Aorta (tissue), 5 donors: ENCODE data around the gene PELI2. TPM values are rescaled to one million over a fixed set of nuclear protein-coding genes. Genes with fewer than 3 reads are reported as not detected.
"Not testable (repeated sequence)": the region's sequence is repeated elsewhere in the genome, so short reads cannot be mapped to it uniquely, and the experiment has no call there.

ENCODE experiments used
- ATAC-seq: fragments of 200-7000 bp; cut with Tn5 transposase; one replicate; pipeline ENCODE4 v1.9.1; 2022; ENCODE audit warnings: moderate library complexity; ENCODE audit not compliant: low FRiP score
- DNase-seq, 2 donors: peaks; one replicate each; pipeline ENCODE4 v3.0.0-alpha.2; 2020
- H3K27ac ChIP-seq, 2 donors: one replicate each; pipeline ENCODE4 v1.5.1; 2013; ENCODE audit warnings: low read length in 2 of 2, mild to moderate bottlenecking in 2 of 2, moderate library complexity in 2 of 2, control low read depth in 1 of 2, inconsistent platforms in 1 of 2, low read depth in 1 of 2
- H3K27me3 ChIP-seq, 2 donors: one replicate each; pipeline ENCODE4 v1.6.1; 2013; ENCODE audit warnings: control low read depth in 1 of 2, low read length in 1 of 2, mild to moderate bottlenecking in 1 of 2, moderate library complexity in 1 of 2; ENCODE audit not compliant: insufficient read depth in 2 of 2, control insufficient read depth in 1 of 2
- H3K36me3 ChIP-seq, 2 donors: one replicate each; pipeline ENCODE4 v1.6.1; 2013; ENCODE audit warnings: control low read depth in 1 of 2, low read length in 1 of 2, mild to moderate bottlenecking in 1 of 2; ENCODE audit not compliant: insufficient read depth in 2 of 2, control insufficient read depth in 1 of 2
- H3K4me1 ChIP-seq, 2 donors: one replicate each; pipeline ENCODE4 v1.6.1; 2013; ENCODE audit warnings: low read length in 2 of 2, control low read depth in 1 of 2, mild to moderate bottlenecking in 1 of 2, moderate library complexity in 1 of 2; ENCODE audit not compliant: insufficient read depth in 2 of 2, control insufficient read depth in 1 of 2
- H3K4me3 ChIP-seq, 2 donors: one replicate each; pipeline ENCODE4 v1.5.1; 2013; ENCODE audit warnings: low read length in 2 of 2, control low read depth in 1 of 2, mild to moderate bottlenecking in 1 of 2
- H3K9me3 ChIP-seq: one replicate; pipeline ENCODE4 v1.6.1; 2013; ENCODE audit warnings: mild to moderate bottlenecking, low read length; ENCODE audit not compliant: control insufficient read depth
- WGBS, 2 donors: extraction: QIAGEN DNeasy Blood & Tissue Kit; methylation state at CpG; one replicate each; pipeline ENCODE4 v1.1.7; 2013; 5-methylcytosine and 5-hydroxymethylcytosine counted together
- intact Hi-C, 2 donors: fragments of 100-400 bp; cut with DNase I; formaldehyde crosslinking; loops; one replicate each; pipeline versions ENCODE4 v1.14.2 to v1.15.0; 2022
- polyA plus RNA-seq, 2 donors: library from polyadenylated mRNA; stranded (reverse); fragments of 200-250 nt; gene quantifications; one replicate each; pipeline ENCODE4 v1.2.3, GENCODE V29; 2013
- total RNA-seq, 2 donors: library from RNA; stranded (reverse); fragmentation: NEBNext Ultra II Directional; extraction: Animal tissue kit (Norgen Biotek cat#: 25700); gene quantifications; one replicate each; pipeline ENCODE4 v1.2.1, GENCODE V29; 2021
- donor health status: healthy with polysubstance abuse.
- donor health status: Bipolar disorder and iron deficiency.
- donor health status: DM: no; HTN: no; CAD: no.
- donor health status: DM: no; HTN: no; CAD: no.
- donor health status: DM: yes; HTN: yes; CAD: no.

PELI2 gene
- total and polyA plus RNA-seq, 4 donors: 3.6 to 22.8 (median 14.6) TPM

- intact Hi-C loops: no loop called here
- Histone ChIP-seq H3K4me3 (no peak overlapping the region), H3K36me3 (no peaks in the 10 kb centered on the region), H3K9me3 (no peaks in the 10 kb centered on the region), H3K27ac (no peak overlapping the region), H3K4me1 (peaks cover 0 to 4% of the 10 kb centered on the region in 2 donors), H3K27me3 (no peaks in the 10 kb centered on the region)
- ATAC-seq: no peak
- no peak for DNase-seq
- whole genome bisulfite sequencing, 2 donors: 94 to 99% methylated on average over 2 of the region's 2 CpGs
Measured at GRCh38 chr14:56153267-56153666, 35.1 kb downstream of the PELI2 start.

- H3K4me1 ChIP-seq: peaks cover 0 to 2% of the 10 kb centered on the region in 2 donors
- H3K36me3 ChIP-seq: no peaks in the 10 kb centered on the region
- H3K27ac ChIP-seq: no peak overlapping the region
- 95 to 96% methylated on average over 5 of the region's 5 CpGs for WGBS, 2 donors
- no peaks in the 10 kb centered on the region for H3K27me3 ChIP-seq
- no peak overlapping the region for H3K4me3 ChIP-seq
- DNase-seq: no peak
- no peaks in the 10 kb centered on the region for H3K9me3 ChIP-seq
- intact Hi-C loops: no loop called here
- ATAC-seq: no peak
Measured at GRCh38 chr14:56154321-56154720, 36.1 kb downstream of the PELI2 start.

DNA sequence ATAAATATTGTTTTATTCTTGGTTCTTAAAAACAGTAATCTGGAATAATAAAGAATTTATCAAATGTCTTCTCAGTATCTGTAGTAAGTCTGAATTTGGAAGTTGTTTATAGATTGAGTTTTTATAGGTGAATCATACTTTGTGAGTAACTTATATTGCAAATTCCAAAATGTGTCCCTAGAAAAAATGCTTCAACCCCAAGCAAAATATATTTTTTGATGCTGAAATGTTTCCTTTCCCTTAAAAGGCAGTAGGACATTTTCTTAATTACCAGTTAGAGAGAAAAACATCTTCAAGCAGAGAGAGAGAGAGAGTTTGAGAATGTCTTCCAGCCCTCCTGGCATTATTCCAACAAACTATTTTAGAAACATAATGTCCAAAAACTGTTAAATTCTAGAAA, 37.9 kb downstream of the PELI2 start:
- DNase-seq (no peak), ATAC-seq (no peak)
- Histone ChIP-seq H3K27me3 (no peaks in the 10 kb centered on the region), H3K27ac (no peak overlapping the region), H3K4me3 (no peak overlapping the region), H3K4me1 (peaks cover 0 to 4% of the 10 kb centered on the region in 2 donors), H3K36me3 (no peaks in the 10 kb centered on the region), H3K9me3 (no peaks in the 10 kb centered on the region)
- intact Hi-C loops: no loop called here

GRCh38 chr14:56159066-56159465, 40.9 kb downstream of the PELI2 start:
- no peak for DNase-seq
- 76 to 90% methylated on average over 4 of the region's 4 CpGs for WGBS, 2 donors
- H3K9me3 ChIP-seq: no peaks in the 10 kb centered on the region
- no peak overlapping the region for H3K4me3 ChIP-seq
- H3K27me3 ChIP-seq: no peaks in the 10 kb centered on the region
- intact Hi-C loops: no loop called here
- H3K4me1 ChIP-seq: peaks cover 0 to 4% of the 10 kb centered on the region in 2 donors
- no peak for ATAC-seq
- no peaks in the 10 kb centered on the region for H3K36me3 ChIP-seq
- no peak overlapping the region for H3K27ac ChIP-seq

- no peak overlapping the region for H3K27ac ChIP-seq
- ATAC-seq (no peak), DNase-seq (no peak)
- intact Hi-C loops: no loop called here
- H3K4me3 ChIP-seq: no peak overlapping the region
- H3K27me3 ChIP-seq: no peaks in the 10 kb centered on the region
- H3K36me3 ChIP-seq: no peaks in the 10 kb centered on the region
- no peaks in the 10 kb centered on the region for H3K9me3 ChIP-seq
- WGBS, 2 donors: 22 to 32% methylated on average over 2 of the region's 2 CpGs
- peaks cover 0 to 4% of the 10 kb centered on the region in 2 donors for H3K4me1 ChIP-seq
Measured at GRCh38 chr14:56160088-56160487, 41.9 kb downstream of the PELI2 start.

DNA sequence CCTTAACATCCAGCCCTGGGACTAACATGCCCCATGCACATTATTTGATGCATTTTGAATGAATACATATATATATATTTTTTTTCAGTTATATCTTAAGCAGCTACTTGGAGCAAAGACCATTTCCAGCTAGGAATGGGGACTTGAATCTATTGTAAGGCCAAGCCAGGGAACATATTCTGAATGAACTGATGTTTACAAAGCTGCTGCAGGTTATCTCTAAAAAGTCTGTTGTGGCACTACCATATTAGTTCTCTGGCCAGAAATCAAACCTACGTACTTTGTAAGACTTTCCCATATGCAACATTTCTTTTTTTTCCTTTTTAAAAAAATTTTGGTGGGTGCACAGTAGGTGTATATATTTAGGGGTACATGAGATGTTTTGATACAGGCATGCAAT, 43.4 kb downstream of the PELI2 start:
- no peak for ATAC-seq
- H3K4me3 ChIP-seq: no peak overlapping the region
- H3K27me3 ChIP-seq: no peaks in the 10 kb centered on the region
- no peaks in the 10 kb centered on the region for H3K9me3 ChIP-seq
- intact Hi-C loops: no loop called here
- no peak for DNase-seq
- H3K4me1 ChIP-seq: peaks cover 0 to 2% of the 10 kb centered on the region in 2 donors
- H3K27ac ChIP-seq: no peak overlapping the region
- no peaks in the 10 kb centered on the region for H3K36me3 ChIP-seq
- 94 to 97% methylated on average over 1 of the region's 1 CpG for WGBS, 2 donors

DNA sequence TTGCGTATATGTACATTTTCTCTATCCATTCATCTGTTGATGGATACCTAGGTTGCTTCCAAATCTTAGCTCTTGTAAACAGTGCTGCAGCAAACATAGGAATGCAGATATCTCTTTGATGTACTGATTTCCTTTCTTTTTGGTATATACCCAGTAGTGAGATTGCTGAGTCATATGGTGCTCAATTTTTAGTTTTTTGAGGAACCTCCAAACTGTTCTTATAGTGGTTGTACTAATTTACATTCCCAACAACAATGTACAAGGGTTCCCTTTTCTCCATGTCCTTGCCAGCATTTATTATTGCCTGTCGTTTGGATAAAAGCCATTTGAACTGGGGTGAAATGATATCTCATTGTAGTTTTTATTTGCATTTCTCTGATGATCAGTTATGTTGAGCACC, 44.3 kb downstream of the PELI2 start:
- no peaks in the 10 kb centered on the region for H3K9me3 ChIP-seq
- H3K4me1 ChIP-seq: peaks cover 0 to 2% of the 10 kb centered on the region in 2 donors
- 95% methylated on average over 2 of the region's 2 CpGs for WGBS, 2 donors
- H3K36me3 ChIP-seq: no peaks in the 10 kb centered on the region
- DNase-seq: no peak
- no peak for ATAC-seq
- H3K27me3 ChIP-seq: no peaks in the 10 kb centered on the region
- no peak overlapping the region for H3K27ac ChIP-seq
- no peak overlapping the region for H3K4me3 ChIP-seq
- intact Hi-C loops: no loop called here

GRCh38 chr14:56166579-56166978, 48.4 kb downstream of the PELI2 start:
- H3K27ac ChIP-seq, H3K36me3 ChIP-seq, H3K27me3 ChIP-seq, DNase-seq, ATAC-seq, H3K4me3 ChIP-seq, H3K9me3 ChIP-seq, intact Hi-C loops, H3K4me1 ChIP-seq: not testable (repeated sequence)
- WGBS, 2 donors: 98 to 99% methylated on average over 7 of the region's 7 CpGs

- intact Hi-C loops: no loop called here
- ATAC-seq (no peak), DNase-seq (no peak)
- peaks cover 0 to 2% of the 10 kb centered on the region in 2 donors for H3K4me1 ChIP-seq
- no peaks in the 10 kb centered on the region for H3K9me3 ChIP-seq
- no peaks in the 10 kb centered on the region for H3K27me3 ChIP-seq
- H3K4me3 ChIP-seq: no peak overlapping the region
- no peak overlapping the region for H3K27ac ChIP-seq
- H3K36me3 ChIP-seq: no peaks in the 10 kb centered on the region
- WGBS, 2 donors: 85 to 93% methylated on average over 3 of the region's 3 CpGs
Measured at GRCh38 chr14:56168007-56168616, 49.9 kb downstream of the PELI2 start.
